Measurements from ENCODE around the gene RAN. TPM values are rescaled to one million over a fixed set of nuclear protein-coding genes. Genes with fewer than 3 reads are reported as not detected.
"Not testable (repeated sequence)": the region's sequence is repeated elsewhere in the genome, so short reads cannot be mapped to it uniquely, and the experiment has no call there.

RAN gene
- total RNA-seq, 1 donor from 2014 or later, result 614 TPM

DNA sequence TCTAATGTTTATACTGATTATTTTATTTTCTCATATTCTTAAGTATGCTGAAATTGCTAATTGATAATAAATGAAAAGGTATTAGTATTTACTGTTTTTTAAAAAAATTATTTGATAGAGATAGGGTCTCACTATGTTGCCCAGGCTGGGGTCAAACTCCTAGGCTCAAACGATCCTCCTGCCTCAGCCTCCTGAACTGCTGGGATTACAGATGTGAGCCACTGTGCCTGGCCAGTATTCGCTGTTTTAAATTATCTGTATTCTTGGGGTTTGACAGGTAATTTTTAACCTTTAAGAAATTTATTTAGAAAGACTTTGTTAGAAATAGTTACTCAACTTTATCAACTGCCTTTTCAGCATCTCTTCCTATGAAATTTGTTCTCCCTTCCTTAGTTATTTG lies 32.2 kb downstream of the RAN start:
- H3K4me3 ChIP-seq (ENCODE audit: low read depth, low read length), result no peak overlapping the region
- TF ChIP-seq, protein P1, sequence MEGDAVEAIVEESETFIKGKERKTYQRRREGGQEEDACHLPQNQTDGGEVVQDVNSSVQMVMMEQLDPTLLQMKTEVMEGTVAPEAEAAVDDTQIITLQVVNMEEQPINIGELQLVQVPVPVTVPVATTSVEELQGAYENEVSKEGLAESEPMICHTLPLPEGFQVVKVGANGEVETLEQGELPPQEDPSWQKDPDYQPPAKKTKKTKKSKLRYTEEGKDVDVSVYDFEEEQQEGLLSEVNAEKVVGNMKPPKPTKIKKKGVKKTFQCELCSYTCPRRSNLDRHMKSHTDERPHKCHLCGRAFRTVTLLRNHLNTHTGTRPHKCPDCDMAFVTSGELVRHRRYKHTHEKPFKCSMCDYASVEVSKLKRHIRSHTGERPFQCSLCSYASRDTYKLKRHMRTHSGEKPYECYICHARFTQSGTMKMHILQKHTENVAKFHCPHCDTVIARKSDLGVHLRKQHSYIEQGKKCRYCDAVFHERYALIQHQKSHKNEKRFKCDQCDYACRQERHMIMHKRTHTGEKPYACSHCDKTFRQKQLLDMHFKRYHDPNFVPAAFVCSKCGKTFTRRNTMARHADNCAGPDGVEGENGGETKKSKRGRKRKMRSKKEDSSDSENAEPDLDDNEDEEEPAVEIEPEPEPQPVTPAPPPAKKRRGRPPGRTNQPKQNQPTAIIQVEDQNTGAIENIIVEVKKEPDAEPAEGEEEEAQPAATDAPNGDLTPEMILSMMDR (conservative IDR thresholded peaks at IDR 0.05; ENCODE audit: low read depth, low read length), result no peak
- no peak for DNase-seq (ENCODE audit: low read depth)

DNA sequence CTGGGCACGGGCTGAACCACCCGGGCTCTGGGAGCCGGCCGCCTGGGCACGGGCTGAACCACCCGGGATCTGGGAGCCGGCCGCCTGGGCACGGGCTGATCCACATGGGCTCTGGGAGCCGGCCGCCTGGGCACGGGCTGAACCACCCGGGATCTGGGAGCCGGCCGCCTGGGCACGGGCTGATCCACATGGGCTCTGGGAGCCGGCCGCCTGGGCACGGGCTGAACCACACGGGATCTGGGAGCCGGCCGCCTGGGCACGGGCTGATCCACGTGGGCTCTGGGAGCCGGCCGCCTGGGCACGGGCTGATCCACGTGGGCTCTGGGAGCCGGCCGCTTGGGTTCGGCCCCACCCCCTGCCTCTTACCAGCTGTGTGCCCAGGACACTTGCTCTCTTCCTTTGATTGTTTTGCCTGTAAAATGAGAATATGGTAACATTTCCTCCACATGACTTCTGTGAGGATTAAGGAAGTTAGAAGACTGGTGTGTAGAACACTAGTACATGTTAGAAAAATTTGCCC lies 33.1 kb downstream of the RAN start:
- H3K4me3 ChIP-seq (ENCODE audit: low read depth, low read length); DNase-seq (ENCODE audit: low read depth): not testable (repeated sequence)

DNA sequence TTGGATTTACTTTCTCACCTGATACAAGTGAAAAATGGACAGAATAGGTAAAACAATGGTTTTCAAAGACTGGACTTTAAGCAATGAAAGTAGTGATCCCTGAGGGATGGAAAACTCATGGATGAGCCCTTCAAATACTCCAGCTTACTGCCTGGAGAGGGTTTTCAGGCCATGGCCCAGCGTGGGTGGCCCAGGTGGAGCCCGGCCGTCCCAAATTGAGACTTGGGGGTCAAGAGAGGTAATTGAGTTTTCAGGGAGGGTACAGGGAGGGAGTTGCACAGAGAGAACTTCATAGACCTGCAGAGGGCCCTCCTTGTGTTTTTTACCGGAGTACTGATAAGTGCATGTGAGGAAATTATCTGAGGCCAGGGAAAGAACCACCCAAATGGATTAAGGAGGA lies 37.2 kb downstream of the RAN start:
- TF ChIP-seq, protein P1 (conservative IDR thresholded peaks at IDR 0.05; ENCODE audit: low read depth, low read length), result no peak

DNA sequence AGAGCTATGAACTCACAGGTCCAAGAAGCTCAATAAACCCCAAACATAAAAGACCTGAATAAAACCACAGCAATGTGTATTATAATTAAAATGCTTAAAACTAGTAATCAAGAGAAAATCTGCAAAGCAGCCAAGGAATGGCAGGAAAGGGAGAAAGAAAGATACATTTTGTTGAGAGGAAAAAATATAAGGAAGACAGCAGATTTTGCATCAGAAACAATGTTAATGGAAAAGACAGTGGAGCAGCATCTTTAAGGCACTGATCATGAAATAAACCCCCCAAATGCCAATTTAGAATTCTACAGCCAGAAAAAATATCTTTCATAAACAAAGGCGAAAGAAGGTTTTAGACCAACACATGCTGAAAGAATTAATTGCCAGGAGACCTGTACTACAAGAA lies 39.3 kb downstream of the RAN start:
- DNase-seq (ENCODE audit: low read depth), result no peak
- H3K4me3 ChIP-seq (ENCODE audit: low read depth, low read length), result no peak overlapping the region
- TF ChIP-seq, protein P1 (conservative IDR thresholded peaks at IDR 0.05; ENCODE audit: low read depth, low read length), result no peak

More for the DNA sequence above, 37.2 kb downstream of the RAN start:
- H3K4me3 ChIP-seq (ENCODE audit: low read depth, low read length), result no peak overlapping the region
- DNase-seq (ENCODE audit: low read depth), result no peak

DNA sequence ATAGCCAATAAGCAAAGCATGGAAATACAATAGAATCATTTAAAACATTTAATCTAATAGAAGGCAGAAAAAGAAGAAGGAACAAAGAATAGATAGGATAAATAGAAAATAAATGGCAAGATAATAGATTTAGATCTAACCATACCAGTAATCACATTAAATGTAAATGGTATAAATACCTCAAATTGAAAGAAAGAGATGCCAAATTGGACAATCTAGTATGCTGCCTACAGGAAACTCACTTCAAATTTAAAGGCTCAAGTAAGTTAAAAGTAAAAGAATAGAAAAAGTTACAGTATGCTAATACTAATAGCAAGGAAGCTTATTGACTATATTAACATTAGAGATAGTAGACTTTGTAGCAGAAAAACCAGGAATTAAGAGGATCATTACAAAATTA lies 40.1 kb downstream of the RAN start:
- no peak overlapping the region for H3K4me3 ChIP-seq (ENCODE audit: low read depth, low read length)
- no peak for DNase-seq (ENCODE audit: low read depth)
- TF ChIP-seq, protein P1 (conservative IDR thresholded peaks at IDR 0.05; ENCODE audit: low read depth, low read length), result no peak

DNA sequence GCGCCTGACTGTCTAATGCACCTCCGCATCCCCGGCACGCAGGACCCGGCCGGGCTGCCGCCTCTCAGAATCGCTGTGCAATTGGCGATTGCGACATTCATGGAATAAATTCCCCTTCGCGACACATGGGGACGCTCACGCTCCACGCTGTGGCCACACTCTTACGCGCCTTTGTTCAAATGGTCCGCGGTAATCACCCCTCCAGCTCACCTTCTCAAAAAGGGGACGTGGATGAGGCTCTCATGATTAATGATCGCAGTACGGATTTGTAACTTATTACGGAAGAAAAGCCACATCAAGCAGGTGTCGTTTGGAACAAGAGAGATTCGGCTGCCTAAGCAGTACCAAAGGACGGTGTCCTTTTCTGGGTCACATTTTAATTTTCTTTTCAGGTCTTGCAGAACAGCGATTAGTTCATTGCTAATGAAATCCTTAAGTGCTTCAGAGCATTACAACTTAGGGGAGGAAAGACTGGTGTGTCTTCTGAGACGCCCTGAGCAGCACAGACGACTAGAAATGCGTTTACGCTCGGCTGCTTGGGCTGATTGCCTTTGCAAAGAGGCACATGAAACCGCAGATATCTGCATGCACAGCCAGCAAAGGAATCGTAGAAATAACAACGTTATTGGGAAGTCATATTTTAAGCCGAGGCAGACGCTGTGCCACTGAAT lies 44.5 kb downstream of the RAN start:
- DNase-seq (ENCODE audit: low read depth), result peak; percentile 6
- H3K4me3 ChIP-seq (ENCODE audit: low read depth, low read length), result peak overlapping the region; percentile 31
- TF ChIP-seq, protein P1 (conservative IDR thresholded peaks at IDR 0.05; ENCODE audit: low read depth, low read length), result peak; percentile 91

DNA sequence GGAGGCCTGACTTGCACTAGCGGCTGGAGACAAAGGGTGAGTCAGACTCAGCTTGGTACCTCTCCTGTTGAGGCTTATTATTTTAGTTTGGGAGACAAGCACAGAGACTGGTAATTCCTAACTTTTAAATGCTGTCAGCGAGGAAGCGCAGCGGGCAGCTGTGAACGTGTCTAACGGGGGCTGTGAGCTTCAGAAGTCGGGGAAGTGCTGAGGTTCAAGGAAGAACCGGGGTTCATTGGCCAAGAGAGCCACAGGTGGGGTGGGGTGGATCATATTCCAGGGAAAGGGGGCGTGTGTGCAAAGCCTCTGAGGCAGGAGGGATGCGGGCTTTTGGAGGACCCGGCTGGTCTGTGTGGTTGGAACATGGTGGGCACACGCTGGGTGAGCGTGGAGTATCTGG lies 45.7 kb downstream of the RAN start:
- DNase-seq (ENCODE audit: low read depth), result no peak
- H3K4me3 ChIP-seq (ENCODE audit: low read depth, low read length), result no peak overlapping the region
- TF ChIP-seq, protein P1 (conservative IDR thresholded peaks at IDR 0.05; ENCODE audit: low read depth, low read length), result no peak

Measured in epithelial cell of proximal tubule (primary cell).